GM11168 (cell line): ENCODE data around the gene NAA20.

Source experiments
- in situ Hi-C: fragments of 300-500 bp; cut with MboI; formaldehyde crosslinking; loops from one replicate; pipeline ENCODE4 v1.12.0; 2022; ENCODE audit warnings: low sequenced_read_pairs; ENCODE audit not compliant: unreplicated experiment

NAA20 gene

GRCh38 chr20:20063941-20064702 is 47.0 kb downstream of the NAA20 start:
- in situ Hi-C loops = no loop called here

GRCh38 chr20:20065361-20065760 is 48.2 kb downstream of the NAA20 start:
- in situ Hi-C loops = no loop called here

GRCh38 chr20:20070871-20071726 is 53.9 kb downstream of the NAA20 start:
- in situ Hi-C loops = no loop called here

GRCh38 chr20:20073801-20074371 is 56.7 kb downstream of the NAA20 start:
- in situ Hi-C loops = no loop called here

- in situ Hi-C loops = loop anchor here (25.0 kb wide), 1 partner anchor 487 kb away; no protein-coding TSS in a partner anchor
Measured at GRCh38 chr20:20075032-20075431, 57.9 kb downstream of the NAA20 start.

- in situ Hi-C loops = loop anchor here (25.0 kb wide), 1 partner anchor 486 kb away; no protein-coding TSS in a partner anchor
Measured at GRCh38 chr20:20076297-20077065, 59.3 kb downstream of the NAA20 start.

- in situ Hi-C loops = loop anchor here (25.0 kb wide), 1 partner anchor 484 kb away; no protein-coding TSS in a partner anchor
Measured at GRCh38 chr20:20078041-20078440, 60.9 kb downstream of the NAA20 start.

GRCh38 chr20:20079102-20079784 is 62.1 kb downstream of the NAA20 start:
- in situ Hi-C loops = loop anchor here (25.0 kb wide), 1 partner anchor 483 kb away; no protein-coding TSS in a partner anchor
